NT2/D1 (cell line): ENCODE results near the gene SYK.

ENCODE experiments used
- SUZ12 ChIP-seq: IDR thresholded peaks from 2 replicates; pipeline ENCODE4 v1.6.1; 2011; ENCODE audit not compliant: insufficient read length, insufficient read depth; ENCODE audit errors: extremely low read depth
- YY1 ChIP-seq: IDR thresholded peaks from 2 replicates; pipeline ENCODE4 v1.6.1; 2011; ENCODE audit not compliant: insufficient read length, insufficient read depth

GRCh38 chr9:90827181-90827871 lies 25.7 kb downstream of the SYK start:
- TF ChIP-seq YY1 (no peak), SUZ12 (no peak)
